ENCODE results near the gene DENND6B.
"Not testable (repeated sequence)": the region's sequence is repeated elsewhere in the genome, so short reads cannot be mapped to it uniquely, and the experiment has no call there.

The DENND6B gene, protein sequence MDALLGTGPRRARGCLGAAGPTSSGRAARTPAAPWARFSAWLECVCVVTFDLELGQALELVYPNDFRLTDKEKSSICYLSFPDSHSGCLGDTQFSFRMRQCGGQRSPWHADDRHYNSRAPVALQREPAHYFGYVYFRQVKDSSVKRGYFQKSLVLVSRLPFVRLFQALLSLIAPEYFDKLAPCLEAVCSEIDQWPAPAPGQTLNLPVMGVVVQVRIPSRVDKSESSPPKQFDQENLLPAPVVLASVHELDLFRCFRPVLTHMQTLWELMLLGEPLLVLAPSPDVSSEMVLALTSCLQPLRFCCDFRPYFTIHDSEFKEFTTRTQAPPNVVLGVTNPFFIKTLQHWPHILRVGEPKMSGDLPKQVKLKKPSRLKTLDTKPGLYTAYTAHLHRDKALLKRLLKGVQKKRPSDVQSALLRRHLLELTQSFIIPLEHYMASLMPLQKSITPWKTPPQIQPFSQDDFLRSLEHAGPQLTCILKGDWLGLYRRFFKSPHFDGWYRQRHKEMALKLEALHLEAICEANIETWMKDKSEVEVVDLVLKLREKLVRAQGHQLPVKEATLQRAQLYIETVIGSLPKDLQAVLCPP

DNA sequence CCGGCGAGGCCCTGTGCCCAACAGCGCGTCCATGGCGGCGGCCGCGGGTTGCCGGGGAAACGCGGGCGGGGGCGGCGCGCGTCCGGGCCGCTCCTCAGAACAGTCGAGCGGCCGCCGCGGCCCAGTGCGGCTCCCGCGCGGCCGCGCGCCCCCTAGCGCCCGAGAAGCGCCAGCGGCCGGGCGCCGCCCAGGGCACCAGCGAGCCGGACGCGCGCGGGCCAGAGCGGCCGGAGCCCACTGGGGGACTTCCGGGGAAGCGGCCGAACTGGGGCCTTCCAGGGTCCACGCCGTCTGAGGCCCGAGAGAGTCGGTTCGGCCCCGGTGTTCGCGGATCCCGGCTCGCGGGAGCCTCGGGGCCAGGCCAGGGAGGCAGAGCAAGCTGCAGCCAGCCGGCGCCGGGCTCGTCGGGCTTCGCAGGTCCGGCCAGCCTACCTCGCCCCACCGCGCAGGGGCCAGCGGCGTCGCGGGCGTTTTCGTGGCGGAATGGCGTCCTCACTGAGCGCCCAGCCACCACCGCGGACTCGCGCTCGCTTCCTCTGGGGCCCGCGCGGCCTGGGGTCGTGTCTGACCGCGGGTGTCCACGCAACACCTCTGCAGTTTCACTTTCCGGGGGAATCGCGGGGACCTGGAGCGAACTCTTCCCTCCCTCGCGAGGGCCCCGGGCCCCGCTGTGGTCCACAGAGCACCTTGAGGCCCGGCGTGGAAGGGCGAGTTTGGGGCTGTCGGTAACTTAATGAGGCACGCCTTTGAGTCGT, at the start of gene DENND6B:
DENND6B (minus strand) TSS at position 57 of the 755 bp plus-strand sequence; CDS start at position 33, 24 bp downstream.
- DNase-seq (ENCODE audit: low read depth in 4 of 4, low spot score in 1 of 4), result peak; percentile 46 to 59 (median 52)

DNA sequence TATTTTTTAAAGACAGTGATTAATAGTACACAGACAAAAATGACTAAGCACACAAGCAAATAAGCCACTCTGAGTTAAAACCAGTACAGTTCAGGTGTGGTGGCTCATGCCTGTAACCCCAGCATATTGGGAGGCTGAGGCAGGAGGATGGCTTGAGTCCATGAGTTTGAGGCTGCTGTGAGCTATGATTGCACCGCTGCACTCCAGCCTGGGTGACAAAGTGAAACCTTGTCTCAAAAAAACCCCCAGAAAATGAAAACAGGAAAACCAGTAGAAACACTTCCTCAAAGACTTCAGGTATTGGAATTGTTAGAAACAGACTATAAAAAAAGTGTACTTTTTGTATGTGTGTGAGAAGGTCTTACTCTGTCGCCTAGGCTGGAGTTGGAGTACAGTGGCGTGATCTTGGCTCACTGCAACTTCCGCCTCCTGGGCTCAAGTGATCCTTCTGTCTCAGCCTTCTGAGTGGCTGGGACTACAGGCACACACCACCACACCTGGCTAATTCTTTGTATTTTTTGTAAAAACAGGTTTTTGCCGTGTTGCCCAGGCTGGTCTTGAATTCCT, 49.4 kb upstream of the DENND6B start:
- no peak for DNase-seq (ENCODE audit: low read depth in 4 of 4, low spot score in 1 of 4)

DNA sequence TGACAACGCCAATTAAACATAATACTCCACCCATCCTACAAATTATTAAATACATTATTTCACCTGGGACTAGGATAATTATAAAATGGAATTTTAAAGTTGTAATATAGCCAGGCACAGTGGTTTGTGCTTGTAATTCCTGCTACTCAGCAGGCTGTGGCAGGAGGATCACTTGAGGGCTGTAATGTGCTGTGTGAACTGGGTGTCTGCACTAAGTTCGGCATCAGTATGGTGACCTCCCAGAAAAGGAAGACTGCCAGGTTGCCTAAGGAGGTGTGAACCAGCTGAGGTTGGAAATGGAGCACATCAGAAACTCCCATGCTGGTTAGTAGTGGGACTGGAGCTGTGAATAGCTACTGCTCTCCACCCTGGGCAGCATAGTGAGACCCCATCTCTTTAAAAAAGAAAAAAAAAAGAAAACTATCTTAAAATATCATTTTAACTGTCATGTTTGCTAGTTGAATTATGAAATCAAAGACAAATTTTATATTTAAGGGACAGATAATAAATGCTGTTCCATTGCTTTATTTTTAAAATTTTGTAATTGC, 44.4 kb upstream of the DENND6B start:
- DNase-seq (ENCODE audit: low read depth in 4 of 4, low spot score in 1 of 4), result no peak

DNA sequence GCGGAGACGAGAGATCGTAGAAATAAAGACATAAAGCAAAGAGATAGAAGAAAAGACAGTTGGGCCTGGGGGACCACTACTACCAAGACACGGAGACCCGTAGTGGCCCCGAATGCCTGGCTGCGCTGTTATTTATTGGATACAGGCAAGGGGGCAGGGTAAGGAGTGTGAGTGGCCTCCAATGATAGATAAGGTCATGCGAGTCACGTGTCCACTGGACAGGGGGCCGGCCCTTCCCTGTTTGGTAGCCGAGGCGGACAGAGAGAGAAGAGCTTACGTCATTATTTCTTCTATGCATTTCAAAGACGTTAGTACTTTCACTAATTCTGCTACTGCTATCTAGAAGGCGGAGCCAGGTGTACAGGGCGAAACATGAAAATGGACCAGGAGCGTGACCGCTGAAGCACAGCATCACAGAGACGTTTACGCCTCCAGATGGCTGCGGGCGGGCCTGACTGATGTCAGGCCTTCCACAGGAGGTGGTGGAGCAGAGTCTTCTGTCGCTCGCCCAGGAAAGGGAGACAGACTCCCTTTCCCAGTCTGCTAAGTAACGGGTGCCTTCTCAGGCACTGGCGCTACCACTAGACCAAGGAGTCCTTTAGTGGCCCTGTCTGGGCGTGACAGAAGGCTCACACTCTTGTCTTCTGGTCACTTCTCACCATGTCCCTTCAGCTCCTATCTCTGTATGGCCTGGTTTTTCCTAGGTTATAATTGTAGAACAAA, 41.1 kb upstream of the DENND6B start:
- DNase-seq (ENCODE audit: low read depth in 4 of 4, low spot score in 1 of 4), result no peak

DNA sequence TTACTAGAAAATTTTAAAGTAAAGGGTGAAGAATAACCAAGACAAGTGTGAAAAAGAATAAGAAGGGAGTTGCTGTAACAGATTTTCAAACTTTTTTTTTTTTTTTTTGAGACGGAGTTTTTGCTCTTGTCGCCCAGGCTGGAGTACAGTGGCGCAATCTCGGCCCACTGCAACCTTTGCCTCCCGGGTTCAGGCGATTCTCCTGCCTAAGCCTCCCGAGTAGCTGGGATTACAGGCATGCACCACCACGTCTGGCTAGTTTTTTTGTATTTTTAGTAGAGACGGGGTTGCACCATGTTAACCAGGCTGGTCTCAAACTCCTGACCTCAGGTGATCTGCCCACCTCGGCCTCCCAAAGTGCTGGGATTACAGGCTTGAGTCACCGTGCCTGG, 37.0 kb upstream of the DENND6B start:
- DNase-seq (ENCODE audit: low read depth in 4 of 4, low spot score in 1 of 4), result not testable (repeated sequence)

DNA sequence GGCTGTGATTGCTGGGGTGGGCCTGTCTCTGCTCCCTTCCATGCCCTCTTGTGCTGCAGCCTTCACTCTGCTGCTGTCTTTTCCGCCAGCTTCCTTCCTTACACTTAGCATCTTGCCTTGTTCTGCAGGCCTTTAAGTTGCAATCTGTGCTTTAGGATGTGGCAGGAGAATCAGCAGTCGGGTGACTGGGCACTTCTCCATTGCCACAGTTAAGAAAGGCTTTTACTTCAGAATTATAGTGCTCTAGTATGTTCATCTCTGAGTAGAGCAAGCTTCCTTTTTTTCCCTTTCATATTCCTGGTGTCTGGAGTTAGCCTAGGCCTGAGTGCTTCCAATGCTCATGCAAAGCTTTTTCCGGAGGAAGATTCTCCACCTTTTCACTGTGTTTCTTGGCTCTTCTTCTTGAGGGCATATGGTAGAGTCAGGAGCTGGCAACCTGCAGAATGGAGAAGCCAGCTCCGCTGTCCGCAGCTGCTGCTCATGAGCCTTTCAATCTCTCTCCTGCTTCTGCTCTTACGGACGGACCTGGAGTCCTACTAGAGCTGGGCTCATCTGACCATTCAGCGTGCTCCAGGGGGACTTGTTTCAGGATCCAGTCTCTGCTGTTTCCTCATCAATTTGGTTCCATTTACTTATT, 36.5 kb upstream of the DENND6B start:
- DNase-seq (ENCODE audit: low read depth in 4 of 4, low spot score in 1 of 4), result no peak

DNA sequence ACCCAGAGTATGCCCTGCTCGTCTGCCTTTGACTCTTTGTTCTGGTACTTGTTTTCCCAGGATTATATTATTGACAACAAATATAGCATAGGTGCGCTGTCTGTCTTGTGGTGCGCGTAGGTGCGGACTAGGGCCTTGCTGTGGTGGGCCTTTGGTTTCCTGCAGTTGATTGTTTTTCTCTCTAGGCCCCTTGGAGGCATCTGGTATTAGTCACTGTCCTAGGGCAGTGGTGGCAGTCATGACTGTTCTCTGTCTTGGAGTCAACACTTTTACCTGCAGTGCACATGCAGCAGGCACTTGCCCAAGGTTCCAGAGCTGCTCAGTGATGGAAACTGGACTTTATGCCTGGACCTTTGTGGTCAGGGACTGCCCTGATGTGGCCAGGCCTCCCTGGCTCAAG, 34.9 kb upstream of the DENND6B start:
- no peak for DNase-seq (ENCODE audit: low read depth in 4 of 4, low spot score in 1 of 4)

DNA sequence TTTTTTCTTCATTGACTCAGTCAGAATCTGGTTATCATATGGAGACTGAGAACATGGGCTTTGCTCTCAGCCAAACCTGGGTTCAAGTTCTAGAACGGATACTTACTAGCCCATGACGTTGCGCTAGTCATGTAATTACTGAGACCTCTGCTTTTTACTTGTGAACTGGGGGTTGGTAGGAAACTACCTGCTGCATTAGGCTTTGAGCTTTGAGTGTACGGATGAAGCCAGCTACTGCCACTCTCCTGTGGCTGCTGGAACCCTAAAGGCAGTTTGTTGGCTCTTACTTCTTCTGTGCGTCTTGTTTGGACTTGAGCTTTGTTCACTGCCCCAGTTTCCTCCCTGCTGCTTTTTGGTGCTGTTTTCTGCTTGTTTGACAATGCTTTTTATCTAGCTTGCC, 34.4 kb upstream of the DENND6B start:
- DNase-seq (ENCODE audit: low read depth in 4 of 4, low spot score in 1 of 4), result no peak

DNA sequence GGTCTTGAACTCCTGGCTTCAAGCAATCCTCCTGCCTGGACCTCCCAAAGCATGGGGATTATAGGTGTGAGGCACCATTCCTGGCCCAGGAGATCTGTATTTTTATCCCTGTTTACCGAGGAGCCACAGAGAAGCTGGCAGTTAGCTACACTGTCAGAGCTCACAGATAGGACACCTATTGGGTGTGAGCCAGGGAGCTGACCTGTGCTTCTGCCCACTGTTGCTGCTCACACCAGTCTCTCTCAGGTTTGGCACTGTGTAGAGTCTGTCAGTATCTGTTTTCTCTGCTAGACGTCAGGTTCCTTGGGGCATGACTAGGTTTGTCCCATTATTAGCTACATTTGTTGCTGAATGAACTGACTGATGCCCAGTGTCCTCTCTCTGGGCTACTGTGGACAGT, 33.8 kb upstream of the DENND6B start:
- DNase-seq (ENCODE audit: low read depth in 4 of 4, low spot score in 1 of 4), result no peak

DNA sequence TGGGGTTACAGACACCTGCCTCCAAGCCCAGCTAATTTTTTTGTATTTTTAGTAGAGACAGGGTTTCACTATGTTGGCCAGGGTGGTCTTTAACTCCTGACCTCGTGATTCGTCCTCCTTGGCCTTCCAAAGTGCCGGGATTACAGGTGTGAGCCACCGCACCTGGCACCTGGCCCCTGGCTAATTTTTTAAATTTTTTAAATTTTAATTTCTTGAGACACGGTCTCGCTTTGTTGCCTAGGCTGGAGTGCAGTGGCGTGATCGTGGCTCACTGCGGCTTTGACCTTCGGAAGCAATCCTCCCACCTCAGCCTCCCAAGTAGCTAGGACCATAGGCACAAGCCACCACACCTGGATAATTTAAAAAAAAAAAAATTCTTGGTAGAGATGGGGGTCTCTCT, 30.9 kb upstream of the DENND6B start:
- no peak for DNase-seq (ENCODE audit: low read depth in 4 of 4, low spot score in 1 of 4)

DNA sequence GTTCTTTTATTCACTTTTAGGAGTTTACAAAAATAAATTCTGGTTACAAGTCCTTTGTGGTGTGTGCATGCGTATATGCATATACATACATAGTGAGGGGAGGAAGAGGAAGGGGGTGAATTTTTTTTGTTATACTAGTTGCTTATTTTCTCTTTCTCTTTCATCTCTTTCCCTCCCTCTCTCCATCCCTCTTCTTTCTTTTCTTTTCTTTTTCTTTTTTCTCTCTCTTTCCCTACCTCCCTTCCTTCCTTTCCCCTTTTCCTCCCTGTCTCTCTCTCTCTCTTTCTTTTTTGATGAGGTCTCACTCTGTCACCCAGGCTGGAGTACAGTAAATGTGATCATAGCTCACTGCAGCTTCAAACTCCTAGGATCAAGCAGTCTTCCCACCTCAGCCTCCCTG, 30.4 kb upstream of the DENND6B start:
- DNase-seq (ENCODE audit: low read depth in 4 of 4, low spot score in 1 of 4), result no peak

DNA sequence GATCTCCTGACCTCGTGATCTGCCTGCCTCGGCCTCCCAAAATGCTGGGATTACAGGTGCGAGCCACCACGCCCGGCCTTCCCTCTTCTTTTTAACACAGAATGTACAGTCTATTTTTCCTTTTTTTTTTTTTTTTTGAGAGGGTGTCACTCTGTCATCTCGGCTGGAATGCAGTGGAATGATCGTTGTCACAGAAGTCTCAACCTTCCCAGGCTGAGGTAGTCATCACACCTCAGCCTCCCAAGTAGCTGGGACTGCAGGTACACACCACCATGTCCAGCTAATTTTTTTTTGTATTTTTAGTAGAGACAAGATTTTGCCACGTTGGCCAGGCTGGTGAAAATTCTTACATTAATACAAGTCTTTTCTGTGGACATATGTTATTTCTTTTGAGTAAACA, 29.4 kb upstream of the DENND6B start:
- DNase-seq (ENCODE audit: low read depth in 4 of 4, low spot score in 1 of 4), result no peak

DNA sequence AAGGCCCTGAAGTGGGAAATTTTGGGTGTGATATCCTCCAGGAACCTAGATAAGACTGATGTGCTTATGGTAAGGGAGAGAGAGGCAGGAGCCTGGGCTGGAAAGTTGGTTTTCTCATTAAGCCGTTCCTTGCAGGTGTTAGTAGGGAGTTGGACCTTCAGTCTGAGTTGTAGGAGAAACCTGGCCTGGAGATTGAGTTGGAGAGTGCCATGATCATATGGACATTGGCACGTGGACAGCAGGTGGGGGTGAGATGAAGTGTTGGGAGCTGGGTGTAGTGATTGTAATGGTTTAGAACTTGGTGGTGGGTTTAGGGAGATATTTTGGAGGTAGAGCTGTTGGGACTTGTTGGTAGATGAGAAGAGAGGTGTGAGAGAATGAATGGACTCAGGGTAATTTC, 21.2 kb upstream of the DENND6B start:
- no peak for DNase-seq (ENCODE audit: low read depth in 4 of 4, low spot score in 1 of 4)

DNA sequence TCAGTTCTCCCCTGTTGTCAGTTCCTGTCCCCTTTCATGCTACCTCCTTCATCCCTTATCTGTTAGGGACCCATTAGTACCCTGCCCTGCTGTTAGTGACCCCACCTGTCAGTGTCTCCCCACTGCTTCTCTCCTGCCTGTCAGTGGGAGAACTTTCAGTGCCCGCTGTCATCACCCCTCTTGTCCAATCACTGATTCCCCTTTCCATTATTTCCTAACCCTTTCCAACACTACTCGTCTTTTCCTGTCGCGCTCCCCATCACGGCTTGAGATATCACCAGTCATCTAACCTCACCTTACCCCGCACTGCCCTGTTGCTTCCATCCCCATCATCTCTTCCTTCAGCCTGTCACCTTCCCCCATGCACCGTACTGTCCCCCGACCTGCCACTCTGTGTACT, 20.3 kb upstream of the DENND6B start:
- DNase-seq (ENCODE audit: low read depth in 4 of 4, low spot score in 1 of 4), result no peak

DNA sequence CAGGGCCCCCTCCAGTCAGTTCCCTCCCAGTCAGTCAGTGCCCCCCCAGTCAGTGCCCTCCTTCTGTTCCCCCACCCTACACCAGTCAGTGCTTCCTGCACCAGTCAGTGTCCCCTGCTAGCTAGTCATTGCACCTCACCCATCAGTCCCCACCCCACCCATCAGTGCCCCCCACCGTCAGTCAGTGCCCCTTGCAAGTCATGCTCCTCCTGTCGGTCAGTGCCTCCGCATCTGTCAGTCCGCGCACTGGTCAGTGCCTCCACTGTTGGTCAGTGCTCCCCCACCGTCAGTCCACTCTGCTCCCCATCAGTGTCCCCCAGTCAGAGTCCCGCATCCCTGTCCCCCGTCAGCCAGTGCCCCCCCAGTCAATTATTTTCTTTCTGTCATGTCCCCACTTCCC, 19.7 kb upstream of the DENND6B start:
- DNase-seq (ENCODE audit: low read depth in 4 of 4, low spot score in 1 of 4), result no peak

DNA sequence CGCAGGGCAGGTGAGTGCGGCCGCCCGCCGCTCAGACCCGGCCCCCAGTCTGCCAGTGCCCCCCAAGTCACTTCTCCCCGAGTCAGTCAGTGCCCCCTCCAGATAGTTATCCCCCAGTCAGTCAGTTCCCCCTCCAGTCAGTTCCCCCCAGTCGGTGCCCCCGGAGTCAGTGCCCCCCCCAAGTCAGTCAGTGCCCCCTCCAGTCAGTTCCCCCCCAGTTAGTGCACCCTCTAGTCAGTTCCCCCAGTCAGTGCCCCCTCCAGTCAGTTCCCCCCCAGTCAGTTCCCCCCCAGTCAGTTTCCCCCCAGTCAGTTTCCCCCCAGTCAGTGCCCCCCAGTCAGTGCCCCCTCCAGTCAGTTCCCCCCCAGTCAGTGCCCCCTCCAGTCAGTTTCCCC, 16.7 kb upstream of the DENND6B start:
- DNase-seq (ENCODE audit: low read depth in 4 of 4, low spot score in 1 of 4), result no peak

DNA sequence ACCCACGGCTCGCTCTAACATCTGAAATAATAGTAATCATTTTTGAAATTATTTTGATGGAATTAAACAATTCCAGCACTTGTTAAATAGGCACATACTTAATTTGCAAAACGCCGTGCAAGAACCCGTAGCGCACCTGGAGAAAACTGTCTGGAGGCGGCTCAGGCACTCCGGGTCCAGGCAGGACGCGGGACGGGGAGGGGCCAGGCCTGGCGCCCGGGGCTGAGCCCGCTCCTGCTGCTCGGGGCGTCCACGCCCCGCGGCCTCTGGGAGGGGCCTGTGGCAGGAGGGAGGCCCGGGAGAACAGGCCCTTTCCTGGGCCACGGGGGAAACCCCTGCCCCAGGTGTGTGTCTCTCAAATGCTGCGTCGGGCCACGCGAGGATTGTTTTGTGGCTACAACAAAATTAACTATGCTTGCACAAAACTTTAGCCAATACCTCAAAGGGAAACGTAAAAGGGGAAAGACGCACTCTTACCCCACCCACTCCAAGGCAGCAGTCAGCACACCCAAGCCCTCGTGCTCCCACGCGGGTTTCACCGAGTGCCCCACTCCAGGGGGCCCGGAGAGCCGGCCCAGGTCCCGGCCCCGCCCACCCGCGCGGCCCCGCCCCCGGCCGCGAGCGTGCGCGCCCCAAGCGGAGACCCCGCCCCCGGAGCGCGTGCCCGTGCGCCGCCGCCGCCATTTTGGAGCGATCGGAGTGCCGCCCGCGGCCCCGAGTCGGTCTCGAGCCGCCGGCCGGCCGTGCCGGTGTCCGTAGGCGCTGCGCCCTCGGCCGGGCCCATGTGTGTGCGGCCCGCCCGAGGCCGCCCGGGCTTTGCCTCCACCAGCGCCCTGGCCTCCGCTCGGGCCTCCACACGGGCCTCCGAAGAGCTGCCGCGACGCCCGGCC, 16.1 kb upstream of the DENND6B start, which contains the start of gene PPP6R2:
PPP6R2 (plus strand) TSS at position 677 of the 890 bp plus-strand sequence. CDS start 50,582 bp downstream, outside the sequence.
- peak; percentile 82 to 87 (median 83) for DNase-seq (ENCODE audit: low read depth in 4 of 4, low spot score in 1 of 4)

DNA sequence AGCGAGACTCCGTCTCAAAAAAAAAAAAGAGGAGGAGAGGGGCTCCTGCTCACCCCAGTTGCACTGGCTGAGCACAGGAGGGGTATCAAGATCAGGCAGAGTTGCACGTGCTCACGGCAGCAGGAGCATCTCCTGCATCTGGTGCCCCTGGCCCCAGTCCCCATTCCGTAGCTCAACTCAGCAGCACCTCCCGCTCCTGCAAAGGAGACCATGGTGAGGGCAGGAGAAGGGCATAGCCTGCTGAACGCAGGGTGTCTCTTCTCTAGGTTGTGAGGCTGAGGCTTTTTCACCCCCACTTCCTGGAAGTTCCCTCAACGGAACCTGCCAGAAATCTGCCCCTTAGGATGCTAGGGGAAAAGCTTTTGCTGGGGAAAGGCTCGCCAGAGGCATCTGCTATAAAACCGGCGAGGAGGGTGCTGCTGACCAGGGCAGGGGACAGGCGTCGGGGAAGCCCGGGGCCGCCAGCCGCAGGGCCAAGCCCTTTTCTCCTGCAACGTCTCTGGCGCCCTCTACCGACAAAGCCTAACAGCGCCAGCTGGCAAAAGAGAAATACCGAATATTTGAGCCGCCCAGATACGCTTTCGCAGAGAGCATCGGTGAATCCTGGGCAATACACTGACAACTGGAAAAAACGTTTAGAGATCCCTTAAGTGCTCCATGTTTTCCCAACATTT, 15.3 kb upstream of the DENND6B start:
- DNase-seq (ENCODE audit: low read depth in 4 of 4, low spot score in 1 of 4), result peak; percentile 78 to 96 (median 87)

Measured in stimulated activated CD4-positive, alpha-beta T cell treated with anti-CD3 and anti-CD28 coated beads, Interleukin-1b, Interleukin-23, amount 100 ng/mL, for 24 hours (primary cell).